ENCODE results near the gene EPX.

- TF ChIP-seq CTCF (IDR thresholded peaks at IDR 0.05) (no peak), EP300 (IDR thresholded peaks at IDR 0.05; ENCODE audit: low read depth) (no peak), POLR2AphosphoS5 (IDR thresholded peaks at IDR 0.05) (no peak)
These were observed 10.7 kb upstream of the EPX start for GRCh38 chr17:58181796-58182195.

Data from transverse colon (tissue), 4 donors.